ENCODE results near the gene DDAH2.

DNA sequence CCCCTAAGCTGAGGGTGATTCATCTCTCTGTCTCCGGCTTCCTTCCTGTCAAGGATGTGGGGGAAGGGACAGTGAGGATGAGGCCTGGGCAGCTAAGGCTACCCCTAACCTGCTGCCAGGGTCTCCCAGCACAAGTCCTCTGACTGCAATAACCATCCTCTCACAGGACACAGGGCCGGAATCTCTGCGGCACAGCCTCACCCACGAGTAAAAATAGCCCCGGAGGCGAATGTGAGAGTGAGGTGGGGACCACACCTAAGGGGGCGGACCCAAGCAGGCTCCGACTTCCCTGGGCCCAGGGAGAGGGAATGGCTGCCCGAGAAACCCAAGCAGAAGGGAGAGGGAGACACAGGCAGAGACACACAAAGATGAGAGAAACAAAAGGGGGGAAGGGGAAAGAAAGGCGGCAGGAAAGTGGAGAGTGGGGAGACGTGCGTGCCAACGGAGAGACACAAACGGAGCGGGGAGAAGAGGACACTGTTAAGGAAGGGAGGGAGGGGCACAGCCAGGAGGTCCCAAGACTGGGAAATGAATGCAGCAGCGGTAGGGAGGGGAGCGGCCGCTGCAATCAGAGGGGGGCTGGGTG lies 5.8 kb upstream of the DDAH2 start:
- TF ChIP-seq, protein P1, sequence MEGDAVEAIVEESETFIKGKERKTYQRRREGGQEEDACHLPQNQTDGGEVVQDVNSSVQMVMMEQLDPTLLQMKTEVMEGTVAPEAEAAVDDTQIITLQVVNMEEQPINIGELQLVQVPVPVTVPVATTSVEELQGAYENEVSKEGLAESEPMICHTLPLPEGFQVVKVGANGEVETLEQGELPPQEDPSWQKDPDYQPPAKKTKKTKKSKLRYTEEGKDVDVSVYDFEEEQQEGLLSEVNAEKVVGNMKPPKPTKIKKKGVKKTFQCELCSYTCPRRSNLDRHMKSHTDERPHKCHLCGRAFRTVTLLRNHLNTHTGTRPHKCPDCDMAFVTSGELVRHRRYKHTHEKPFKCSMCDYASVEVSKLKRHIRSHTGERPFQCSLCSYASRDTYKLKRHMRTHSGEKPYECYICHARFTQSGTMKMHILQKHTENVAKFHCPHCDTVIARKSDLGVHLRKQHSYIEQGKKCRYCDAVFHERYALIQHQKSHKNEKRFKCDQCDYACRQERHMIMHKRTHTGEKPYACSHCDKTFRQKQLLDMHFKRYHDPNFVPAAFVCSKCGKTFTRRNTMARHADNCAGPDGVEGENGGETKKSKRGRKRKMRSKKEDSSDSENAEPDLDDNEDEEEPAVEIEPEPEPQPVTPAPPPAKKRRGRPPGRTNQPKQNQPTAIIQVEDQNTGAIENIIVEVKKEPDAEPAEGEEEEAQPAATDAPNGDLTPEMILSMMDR (IDR thresholded peaks at IDR 0.05; ENCODE audit: poor library complexity, severe bottlenecking) = no peak
- TF ChIP-seq POLR2AphosphoS5 (IDR thresholded peaks at IDR 0.05) (no peak), TAF1 (IDR thresholded peaks at IDR 0.05; ENCODE audit: low read depth) (no peak), RAD21 (conservative IDR thresholded peaks at IDR 0.05) (no peak), EP300 (conservative IDR thresholded peaks at IDR 0.05; ENCODE audit: poor library complexity, severe bottlenecking) (no peak), EZH2 (IDR thresholded peaks at IDR 0.05; ENCODE audit: borderline replicate concordance, insufficient read depth, low read length, poor library complexity, severe bottlenecking) (no peak), SMC3 (conservative IDR thresholded peaks at IDR 0.05; ENCODE audit: poor library complexity) (no peak)
- TF ChIP-seq, protein P2, sequence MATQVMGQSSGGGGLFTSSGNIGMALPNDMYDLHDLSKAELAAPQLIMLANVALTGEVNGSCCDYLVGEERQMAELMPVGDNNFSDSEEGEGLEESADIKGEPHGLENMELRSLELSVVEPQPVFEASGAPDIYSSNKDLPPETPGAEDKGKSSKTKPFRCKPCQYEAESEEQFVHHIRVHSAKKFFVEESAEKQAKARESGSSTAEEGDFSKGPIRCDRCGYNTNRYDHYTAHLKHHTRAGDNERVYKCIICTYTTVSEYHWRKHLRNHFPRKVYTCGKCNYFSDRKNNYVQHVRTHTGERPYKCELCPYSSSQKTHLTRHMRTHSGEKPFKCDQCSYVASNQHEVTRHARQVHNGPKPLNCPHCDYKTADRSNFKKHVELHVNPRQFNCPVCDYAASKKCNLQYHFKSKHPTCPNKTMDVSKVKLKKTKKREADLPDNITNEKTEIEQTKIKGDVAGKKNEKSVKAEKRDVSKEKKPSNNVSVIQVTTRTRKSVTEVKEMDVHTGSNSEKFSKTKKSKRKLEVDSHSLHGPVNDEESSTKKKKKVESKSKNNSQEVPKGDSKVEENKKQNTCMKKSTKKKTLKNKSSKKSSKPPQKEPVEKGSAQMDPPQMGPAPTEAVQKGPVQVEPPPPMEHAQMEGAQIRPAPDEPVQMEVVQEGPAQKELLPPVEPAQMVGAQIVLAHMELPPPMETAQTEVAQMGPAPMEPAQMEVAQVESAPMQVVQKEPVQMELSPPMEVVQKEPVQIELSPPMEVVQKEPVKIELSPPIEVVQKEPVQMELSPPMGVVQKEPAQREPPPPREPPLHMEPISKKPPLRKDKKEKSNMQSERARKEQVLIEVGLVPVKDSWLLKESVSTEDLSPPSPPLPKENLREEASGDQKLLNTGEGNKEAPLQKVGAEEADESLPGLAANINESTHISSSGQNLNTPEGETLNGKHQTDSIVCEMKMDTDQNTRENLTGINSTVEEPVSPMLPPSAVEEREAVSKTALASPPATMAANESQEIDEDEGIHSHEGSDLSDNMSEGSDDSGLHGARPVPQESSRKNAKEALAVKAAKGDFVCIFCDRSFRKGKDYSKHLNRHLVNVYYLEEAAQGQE (IDR thresholded peaks at IDR 0.05; ENCODE audit: borderline replicate concordance) = no peak
